Stomach (tissue), 4 donors: ENCODE data around the gene PJVK.

Experiments
- POLR2A ChIP-seq, 4 donors: fragments of 450-650 bp; IDR thresholded peaks; one replicate each; pipeline ENCODE4 v1.6.1; 2016; ENCODE audit warnings: antibody characterized with exemption in 4 of 4, control low read depth in 2 of 4, mild to moderate bottlenecking in 1 of 4, moderate library complexity in 1 of 4
- POLR2AphosphoS5 ChIP-seq, 3 donors: sonication (generic); formaldehyde crosslinking; IDR thresholded peaks; one replicate each; pipeline ENCODE4 v1.6.1; 2016; ENCODE audit warnings: antibody characterized with exemption in 3 of 3
- TF ChIP-seq, protein P1 (sequence below), 7 experiments: fragments of 450-650 bp in 4 of 7; fragments of 200-600 bp in 3 of 7; sonication (generic) in 3 of 7; IDR thresholded peaks; one replicate each; pipeline ENCODE4 v1.5.1; 2016 to 2019; ENCODE audit warnings: antibody characterized with exemption in 7 of 7, control low read depth in 2 of 7, mild to moderate bottlenecking in 1 of 7

DNA sequence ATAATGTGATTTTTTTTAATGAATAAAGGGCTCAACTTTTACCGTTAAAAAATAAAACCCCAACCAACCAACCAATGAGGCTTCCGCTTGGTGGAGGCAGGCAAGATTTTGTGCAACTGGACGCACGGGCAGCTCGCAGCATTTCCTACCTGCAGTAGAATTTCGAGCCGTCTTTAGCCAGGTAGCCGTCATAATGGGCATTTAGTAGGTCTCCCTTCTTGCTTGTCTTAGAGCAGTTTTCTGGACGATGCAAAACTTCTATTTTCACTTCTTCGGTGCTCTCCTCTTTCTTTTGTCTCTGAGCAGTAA lies 26.9 kb downstream of the PJVK start:
- TF ChIP-seq, protein P1, sequence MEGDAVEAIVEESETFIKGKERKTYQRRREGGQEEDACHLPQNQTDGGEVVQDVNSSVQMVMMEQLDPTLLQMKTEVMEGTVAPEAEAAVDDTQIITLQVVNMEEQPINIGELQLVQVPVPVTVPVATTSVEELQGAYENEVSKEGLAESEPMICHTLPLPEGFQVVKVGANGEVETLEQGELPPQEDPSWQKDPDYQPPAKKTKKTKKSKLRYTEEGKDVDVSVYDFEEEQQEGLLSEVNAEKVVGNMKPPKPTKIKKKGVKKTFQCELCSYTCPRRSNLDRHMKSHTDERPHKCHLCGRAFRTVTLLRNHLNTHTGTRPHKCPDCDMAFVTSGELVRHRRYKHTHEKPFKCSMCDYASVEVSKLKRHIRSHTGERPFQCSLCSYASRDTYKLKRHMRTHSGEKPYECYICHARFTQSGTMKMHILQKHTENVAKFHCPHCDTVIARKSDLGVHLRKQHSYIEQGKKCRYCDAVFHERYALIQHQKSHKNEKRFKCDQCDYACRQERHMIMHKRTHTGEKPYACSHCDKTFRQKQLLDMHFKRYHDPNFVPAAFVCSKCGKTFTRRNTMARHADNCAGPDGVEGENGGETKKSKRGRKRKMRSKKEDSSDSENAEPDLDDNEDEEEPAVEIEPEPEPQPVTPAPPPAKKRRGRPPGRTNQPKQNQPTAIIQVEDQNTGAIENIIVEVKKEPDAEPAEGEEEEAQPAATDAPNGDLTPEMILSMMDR (IDR thresholded peaks at IDR 0.05) = no peak
- no peak for TF ChIP-seq POLR2A (IDR thresholded peaks at IDR 0.05)
- no peak for TF ChIP-seq POLR2AphosphoS5 (IDR thresholded peaks at IDR 0.05)
